ENCODE data around the gene GLB1L.
A peak's percentile ranks its signal among the peaks of the same experiment; 100 is the strongest.

Gene GLB1L

DNA sequence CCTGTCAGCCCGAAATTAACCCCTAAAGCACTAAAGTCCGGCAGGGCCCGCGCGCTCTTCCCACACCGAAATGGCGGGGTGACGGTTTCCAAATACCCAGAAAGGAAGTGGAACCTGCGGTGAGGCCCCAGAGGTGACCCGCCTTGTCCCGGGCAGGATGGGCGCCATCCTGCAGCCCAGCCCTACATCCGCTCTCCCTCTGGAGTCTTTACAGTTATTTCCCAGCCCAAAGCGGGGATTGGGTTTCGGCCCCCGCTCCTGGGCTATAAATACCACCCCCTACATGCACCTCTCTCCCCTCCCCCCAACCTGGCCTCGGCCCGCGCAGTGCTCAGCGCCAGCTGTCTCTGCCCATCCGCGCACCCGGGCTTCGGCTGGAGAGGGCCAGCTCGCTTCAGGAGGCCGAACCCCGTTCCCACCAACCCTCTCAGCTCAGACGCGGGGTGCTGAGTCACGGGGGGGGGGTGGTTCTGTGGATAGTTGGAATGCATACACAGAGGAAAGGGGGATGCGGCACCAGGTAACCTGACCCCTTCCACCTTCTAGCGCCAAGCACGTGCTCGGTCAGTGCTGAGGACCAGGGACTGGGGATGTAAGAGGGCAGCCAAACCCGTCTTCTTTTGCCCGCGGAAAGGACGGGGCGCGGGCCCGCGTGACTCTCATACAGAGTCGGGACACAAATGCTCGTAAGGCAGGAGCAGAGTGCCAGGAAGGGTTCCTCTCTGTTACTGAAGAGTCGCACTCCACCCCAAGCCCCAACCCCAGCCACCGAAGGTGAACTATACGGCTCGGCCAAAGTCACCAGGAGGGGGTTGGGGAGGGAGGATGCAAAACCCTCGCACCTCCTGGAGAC is 7.9 kb upstream of the GLB1L start, which contains the start of gene TUBA4B:
Gene TUBA4B (plus strand): TSS at position 344 of the 853 bp plus-strand sequence. CDS start 165 bp downstream, at position 509.
- DNase-seq = peak; percentile 20 to 58 (median 37)

DNA sequence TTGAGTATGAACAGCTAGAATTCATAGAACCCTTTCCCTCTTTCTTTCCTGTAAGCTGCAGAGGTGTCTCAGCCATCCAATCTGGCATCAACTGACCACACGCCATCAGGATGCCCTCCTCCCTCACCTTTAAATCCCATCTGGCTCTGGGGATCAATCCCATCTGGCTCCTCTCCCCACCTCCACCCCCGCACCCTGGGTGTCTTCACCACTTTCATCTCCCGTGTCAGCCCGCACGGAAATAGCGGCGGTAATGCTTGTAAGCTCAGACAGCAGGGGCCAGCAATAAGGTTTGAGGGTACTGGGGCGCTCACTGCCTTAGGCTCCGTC is 7.3 kb upstream of the GLB1L start:
- DNase-seq = no peak

- no peak for DNase-seq
These were observed 6.8 kb upstream of the GLB1L start for GRCh38 chr2:219252084-219252483.

DNA sequence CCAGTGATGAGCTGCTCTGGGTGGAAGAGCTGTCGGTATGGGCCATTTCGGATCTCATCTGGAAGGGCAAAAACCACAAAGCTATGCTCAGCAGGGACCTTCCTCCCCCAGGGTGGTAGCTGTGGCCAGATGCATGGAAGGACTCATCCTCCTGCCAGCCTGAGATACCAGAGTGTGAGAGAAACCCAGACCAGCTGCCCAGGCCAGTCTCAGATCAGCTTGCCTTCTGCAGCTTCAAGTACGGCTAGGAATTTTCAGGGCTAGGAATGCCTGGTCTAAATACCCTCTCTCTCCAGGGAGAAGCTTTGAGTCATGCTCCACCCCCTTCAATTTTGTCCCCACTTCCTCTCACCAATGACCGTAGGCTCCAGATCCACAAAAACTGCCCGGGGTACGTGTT is 6.4 kb upstream of the GLB1L start:
- peak in 3 of 4 experiments; percentile 16 to 32 (median 20) for DNase-seq

GRCh38 chr2:219250049-219250781 is 5.0 kb upstream of the GLB1L start:
- peak in 3 of 4 experiments; percentile 13 to 45 (median 27) for DNase-seq

DNA sequence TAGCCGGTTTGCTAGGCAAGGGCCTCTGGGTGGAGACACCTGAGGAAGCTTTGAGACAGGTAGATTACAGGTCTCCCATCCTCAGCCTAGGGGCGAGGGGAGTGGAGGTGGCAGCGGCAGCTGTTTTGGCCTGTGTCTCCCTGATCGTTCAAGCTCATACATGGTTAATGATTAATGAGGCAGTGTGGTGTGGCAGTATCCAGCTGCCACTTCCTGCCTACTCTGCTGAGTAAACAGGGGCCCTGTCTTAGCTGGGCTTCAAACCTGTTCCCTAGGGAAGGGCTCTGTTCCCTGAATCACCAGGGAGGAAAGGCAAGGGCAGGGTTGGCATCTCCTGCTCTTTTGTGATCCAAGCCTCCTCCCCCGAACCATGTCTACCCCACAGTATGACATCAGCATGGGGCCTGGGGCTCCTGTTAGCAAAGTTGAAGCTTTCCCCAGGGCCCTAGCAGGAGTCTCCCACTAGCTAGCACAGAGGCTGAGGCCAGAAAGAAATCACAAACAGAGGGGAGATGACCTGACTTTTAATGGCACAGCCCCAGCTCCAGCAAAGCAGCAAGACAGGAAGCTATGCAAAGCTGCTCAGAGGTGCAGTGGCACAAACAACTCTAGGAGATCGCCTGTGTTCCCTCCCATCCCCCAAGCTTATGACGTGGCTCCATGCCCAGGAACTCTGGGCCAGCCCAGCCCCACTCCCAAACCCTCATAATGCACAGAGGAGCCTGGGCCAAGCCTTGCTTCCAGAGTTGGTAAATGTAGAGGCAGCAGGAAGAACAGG is 4.1 kb upstream of the GLB1L start:
- peak; percentile 30 to 63 (median 45) for DNase-seq

DNA sequence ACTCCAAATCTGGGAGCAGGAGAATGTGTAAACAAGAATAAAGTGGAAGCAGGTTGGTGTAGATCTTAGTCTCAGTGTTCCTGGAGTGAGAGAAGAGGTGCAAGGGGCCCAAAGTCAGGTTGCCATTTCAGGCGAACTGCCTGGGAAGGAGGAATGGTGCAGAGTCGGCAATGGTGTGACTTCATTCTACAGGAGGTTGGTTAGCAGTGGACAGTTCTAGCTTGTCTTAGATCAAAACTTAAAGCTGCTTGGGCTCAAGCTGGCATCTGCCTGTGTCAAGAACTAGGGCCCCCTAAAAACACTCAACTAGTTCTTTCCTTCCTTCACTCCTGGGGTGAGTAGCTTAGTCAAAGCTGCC is 3.6 kb upstream of the GLB1L start:
- DNase-seq = no peak

DNA sequence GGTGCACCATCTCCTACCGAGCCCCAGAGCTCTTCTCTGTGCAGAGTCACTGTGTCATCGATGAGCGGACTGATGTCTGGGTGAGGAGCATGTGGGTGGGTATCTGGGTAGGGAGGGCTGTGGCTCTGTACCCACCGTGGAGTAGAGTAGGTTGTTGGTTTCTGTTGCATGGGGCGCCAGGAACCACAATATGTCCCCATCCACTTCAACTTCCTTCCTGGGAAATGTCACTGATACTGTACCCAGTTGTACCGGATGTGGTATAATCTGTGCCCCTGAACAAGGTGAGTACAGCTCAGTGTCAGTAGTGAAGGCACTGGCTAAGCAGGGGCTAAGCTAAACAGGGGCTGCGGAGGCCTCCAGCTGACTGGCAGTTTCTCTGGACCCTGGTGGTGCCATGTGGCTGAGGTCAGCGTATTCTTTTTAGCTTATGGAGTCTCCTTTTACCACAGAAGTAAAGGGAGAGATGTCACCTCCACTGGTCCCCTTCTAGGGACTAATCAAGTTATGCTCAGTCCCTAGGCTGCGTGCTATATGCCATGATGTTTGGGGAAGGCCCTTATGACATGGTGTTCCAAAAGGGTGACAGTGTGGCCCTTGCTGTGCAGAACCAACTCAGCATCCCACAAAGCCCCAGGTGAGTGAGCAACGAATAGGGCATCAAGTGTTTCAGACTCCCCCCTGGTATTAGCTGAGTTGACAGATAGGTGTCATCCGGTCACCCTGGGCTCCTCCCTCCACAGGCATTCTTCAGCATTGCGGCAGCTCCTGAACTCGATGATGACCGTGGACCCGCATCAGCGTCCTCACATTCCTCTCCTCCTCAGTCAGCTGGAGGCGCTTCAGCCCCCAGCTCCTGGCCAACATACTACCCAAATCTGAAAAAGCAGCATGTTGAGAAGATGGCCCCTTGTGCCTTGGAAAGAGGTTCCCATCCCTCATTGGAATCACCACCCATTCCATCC is 2.7 kb upstream of the GLB1L start:
- peak in 2 of 4 experiments; percentile 29 to 37 for DNase-seq

DNA sequence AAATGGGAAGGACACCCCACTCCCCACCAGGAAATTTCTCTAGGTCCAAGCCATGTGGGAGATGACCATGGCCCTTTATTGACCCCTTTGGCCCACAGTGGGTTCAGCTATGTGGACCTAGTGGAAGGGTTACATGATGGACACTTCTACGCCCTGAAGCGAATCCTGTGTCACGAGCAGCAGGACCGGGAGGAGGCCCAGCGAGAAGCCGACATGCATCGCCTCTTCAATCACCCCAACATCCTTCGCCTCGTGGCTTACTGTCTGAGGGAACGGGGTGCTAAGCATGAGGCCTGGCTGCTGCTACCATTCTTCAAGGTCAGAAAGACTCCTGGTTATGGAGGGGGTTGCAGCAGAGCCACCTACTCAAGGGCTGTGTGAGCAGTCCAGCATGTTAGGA is 1.3 kb upstream of the GLB1L start:
- DNase-seq = no peak

DNA sequence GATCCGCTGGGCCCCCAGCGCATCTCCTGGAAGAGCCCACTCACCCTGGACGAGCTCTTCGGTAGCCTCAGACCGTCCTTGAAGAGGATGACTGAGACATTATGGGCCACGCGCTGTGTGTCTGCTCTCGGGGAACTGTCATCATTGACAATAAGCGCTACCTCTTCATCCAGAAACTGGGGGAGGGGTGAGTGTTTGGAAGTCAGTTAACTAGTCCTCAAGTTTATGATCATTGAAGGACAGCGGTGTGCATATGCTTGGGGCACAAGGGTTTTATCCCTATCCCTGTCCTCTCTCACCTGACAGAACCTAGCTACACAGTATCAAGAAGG is 621 bp upstream of the GLB1L start:
- no peak for DNase-seq

GRCh38 chr2:219244789-219245147 is 476 bp downstream of the GLB1L start:
- no peak for DNase-seq

- DNase-seq = peak; percentile 62 to 82 (median 72)
These were observed 1.9 kb downstream of the GLB1L start for GRCh38 chr2:219243291-219243761.

DNA sequence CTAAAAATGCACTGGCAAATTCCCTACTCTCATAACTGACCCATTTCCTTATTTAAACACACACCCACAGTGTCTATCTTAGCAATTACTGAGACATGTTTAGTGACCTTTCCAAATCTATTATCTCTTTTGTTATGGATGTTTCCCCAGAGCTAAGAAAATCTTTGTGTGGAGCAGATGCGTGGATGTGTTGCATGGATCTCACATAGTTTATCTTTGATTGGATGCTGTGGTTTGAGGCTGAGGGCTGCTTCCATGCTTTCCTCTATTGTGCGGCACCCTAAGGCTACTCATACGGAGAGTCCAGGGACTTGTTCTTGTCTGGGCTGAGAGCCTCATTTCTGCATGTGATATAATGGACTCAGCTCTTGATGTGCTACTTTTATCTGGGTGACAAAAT is 10.9 kb downstream of the GLB1L start:
- no peak for DNase-seq

DNA sequence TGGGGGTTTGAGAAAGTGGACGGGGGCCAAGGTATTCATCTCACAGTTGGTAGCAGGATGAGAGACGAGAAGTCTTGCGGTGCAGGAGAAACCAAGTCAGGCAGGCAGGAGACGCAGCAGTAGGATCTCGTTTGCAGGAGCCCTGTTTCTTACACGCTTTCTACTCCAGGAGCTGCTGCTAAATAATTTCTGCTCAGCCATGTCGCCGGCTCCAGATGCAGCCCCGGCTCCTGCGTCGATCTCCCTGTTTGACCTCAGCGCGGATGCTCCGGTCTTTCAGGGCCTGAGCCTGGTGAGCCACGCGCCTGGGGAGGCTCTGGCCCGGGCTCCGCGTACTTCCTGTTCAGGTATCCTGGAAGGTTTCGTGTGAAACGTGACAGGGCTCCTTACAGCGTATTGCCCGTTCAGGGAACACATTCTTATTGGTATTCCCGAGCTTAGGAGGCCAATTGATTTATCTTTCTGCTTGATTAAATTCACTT is 15.1 kb downstream of the GLB1L start:
- DNase-seq = peak; percentile 45 to 71 (median 57)

- DNase-seq = peak; percentile 99
These were observed 15.8 kb downstream of the GLB1L start, which contains the start of the genes ANKZF1 and ATG9A for GRCh38 chr2:219229305-219230058. Gene ANKZF1 (plus strand): TSS chr2:219229806. CDS start chr2:219230258, 452 bp downstream. Gene ATG9A (minus strand): TSS chr2:219229636. CDS start chr2:219228024, 1,612 bp downstream.

GRCh38 chr2:219228911-219229304 is 16.3 kb downstream of the GLB1L start:
- no peak for DNase-seq

- peak; percentile 26 to 63 (median 47) for DNase-seq
These were observed 17.0 kb downstream of the GLB1L start for GRCh38 chr2:219228041-219228910.

- peak; percentile 70 to 82 (median 82) for DNase-seq
These were observed 19.9 kb downstream of the GLB1L start for GRCh38 chr2:219225350-219225749.

DNA sequence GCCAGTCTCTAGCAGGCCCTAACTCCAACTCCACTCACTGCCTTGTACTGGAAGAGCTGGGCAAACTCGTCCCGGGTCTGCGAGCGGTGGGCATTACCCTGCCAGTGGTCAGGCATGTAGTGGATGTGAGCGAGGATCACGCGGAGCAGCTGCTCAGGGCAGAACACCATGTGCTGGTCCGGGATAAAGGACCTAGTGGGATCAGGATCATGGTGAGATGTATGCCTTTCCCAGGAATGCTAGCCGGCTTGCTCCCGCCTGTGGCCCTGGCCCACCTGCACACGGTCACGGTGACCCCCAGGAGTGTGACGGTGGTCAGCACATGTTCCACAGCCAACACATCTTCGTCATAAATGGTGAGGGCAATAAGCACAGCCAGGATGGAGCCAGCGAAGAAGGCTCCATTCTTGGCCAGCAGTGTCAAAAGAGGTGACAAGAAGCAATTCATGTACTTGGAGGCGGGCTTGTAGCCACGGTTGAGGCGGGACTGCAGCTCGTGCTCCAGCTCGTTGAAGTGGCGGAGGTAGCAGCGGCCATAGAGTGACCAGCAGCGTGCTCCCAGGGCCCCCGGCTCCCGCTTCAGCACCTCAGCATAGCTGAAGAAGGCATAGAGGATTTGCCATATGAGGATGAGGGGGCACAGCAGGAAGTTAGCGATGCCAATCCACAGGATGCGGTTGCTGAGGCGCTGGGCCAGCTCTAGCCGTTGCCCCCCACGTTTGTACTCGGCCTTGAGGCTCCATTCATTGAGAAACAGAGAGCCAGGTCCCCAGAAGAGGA is 21.2 kb downstream of the GLB1L start:
- DNase-seq = no peak
